HepG2 (cell line): ENCODE results near the gene TCAP.

Source experiments
- EZH2 ChIP-seq: conservative IDR thresholded peaks from 2 replicates; pipeline ENCODE4 v1.6.1; 2012; ENCODE audit warnings: mild to moderate bottlenecking, low read depth, low read length, moderate library complexity
- MAX ChIP-seq: IDR thresholded peaks from 2 replicates; pipeline ENCODE4 v1.6.1; 2012; ENCODE audit warnings: inconsistent platforms
- MYNN ChIP-seq: sonication (generic); formaldehyde crosslinking; IDR thresholded peaks from 2 replicates; pipeline ENCODE4 v1.4.0; 2020; ENCODE audit warnings: mild to moderate bottlenecking, low read depth, missing genetic modification reagents
- NFYB ChIP-seq: sonication (generic); formaldehyde crosslinking; IDR thresholded peaks from 2 replicates; pipeline ENCODE4 v1.4.0; 2020; ENCODE audit warnings: missing genetic modification reagents
- SIN3A ChIP-seq: IDR thresholded peaks from 2 replicates; pipeline ENCODE4 v1.6.1; 2011; ENCODE audit warnings: low read depth, mild to moderate bottlenecking, control low read depth, low read length, borderline replicate concordance
- ZNF572 ChIP-seq: sonication (generic); formaldehyde crosslinking; IDR thresholded peaks from 2 replicates; pipeline ENCODE4 v1.5.1; 2020; ENCODE audit warnings: mild to moderate bottlenecking, missing genetic modification reagents
- ZSCAN20 ChIP-seq: sonication (generic); formaldehyde crosslinking; IDR thresholded peaks from 2 replicates; pipeline ENCODE4 v1.4.0; 2020; ENCODE audit warnings: missing genetic modification reagents, mild to moderate bottlenecking, borderline replicate concordance
- TF ChIP-seq, protein P1 (sequence below): fragments of 450-650 bp; IDR thresholded peaks from 2 replicates; pipeline ENCODE4 v1.6.1; 2017; ENCODE audit warnings: mild to moderate bottlenecking

DNA sequence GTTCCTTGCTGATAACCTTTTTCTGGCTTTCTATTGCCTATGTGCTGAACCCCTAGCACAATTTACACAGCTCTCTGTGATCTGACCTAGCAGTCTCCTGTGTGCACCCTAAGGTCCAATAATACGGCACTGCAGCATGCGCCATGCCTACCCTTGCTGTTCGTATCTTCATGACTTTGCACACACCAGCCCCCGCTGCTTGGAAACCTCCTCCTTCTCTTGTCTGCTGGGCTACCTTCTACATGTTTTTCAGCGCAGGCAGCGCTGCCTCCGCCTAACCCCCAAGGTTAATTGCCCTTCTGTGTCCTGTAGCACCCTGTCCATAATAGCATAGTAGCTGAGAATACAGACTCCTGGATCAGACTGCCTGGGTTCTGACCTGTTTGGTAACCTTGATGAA lies 26.8 kb upstream of the TCAP start:
- TF ChIP-seq NFYB (CRISPR knock-in tag) (no peak), EZH2 (no peak), MAX (no peak), ZSCAN20 (CRISPR knock-in tag) (no peak), SIN3A (no peak), MYNN (CRISPR knock-in tag) (no peak), ZNF572 (no peak)
- TF ChIP-seq, protein P1, sequence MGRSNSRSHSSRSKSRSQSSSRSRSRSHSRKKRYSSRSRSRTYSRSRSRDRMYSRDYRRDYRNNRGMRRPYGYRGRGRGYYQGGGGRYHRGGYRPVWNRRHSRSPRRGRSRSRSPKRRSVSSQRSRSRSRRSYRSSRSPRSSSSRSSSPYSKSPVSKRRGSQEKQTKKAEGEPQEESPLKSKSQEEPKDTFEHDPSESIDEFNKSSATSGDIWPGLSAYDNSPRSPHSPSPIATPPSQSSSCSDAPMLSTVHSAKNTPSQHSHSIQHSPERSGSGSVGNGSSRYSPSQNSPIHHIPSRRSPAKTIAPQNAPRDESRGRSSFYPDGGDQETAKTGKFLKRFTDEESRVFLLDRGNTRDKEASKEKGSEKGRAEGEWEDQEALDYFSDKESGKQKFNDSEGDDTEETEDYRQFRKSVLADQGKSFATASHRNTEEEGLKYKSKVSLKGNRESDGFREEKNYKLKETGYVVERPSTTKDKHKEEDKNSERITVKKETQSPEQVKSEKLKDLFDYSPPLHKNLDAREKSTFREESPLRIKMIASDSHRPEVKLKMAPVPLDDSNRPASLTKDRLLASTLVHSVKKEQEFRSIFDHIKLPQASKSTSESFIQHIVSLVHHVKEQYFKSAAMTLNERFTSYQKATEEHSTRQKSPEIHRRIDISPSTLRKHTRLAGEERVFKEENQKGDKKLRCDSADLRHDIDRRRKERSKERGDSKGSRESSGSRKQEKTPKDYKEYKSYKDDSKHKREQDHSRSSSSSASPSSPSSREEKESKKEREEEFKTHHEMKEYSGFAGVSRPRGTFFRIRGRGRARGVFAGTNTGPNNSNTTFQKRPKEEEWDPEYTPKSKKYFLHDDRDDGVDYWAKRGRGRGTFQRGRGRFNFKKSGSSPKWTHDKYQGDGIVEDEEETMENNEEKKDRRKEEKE = no peak
